ENCODE measurements around the gene TSGA10IP.

Gene TSGA10IP

GRCh38 chr11:65945430-65945911 lies at the start of gene TSGA10IP:
Gene TSGA10IP (plus strand): TSS chr11:65945480. CDS start chr11:65945676, 196 bp downstream.
- H3K27ac ChIP-seq (ENCODE audit: low read depth, low read length, poor library complexity, severe bottlenecking), result no peak within 1 kb of the TSS
- no peaks in the 10 kb centered on the region for H3K9me2 ChIP-seq (ENCODE audit: low read depth, low read length)
- H3K9ac ChIP-seq (ENCODE audit: low read length), result no peak within 1 kb of the TSS
- H2AFZ ChIP-seq (ENCODE audit: low read length), result no peak within 1 kb of the TSS
- no peak within 1 kb of the TSS for H3K4me3 ChIP-seq (ENCODE audit: low read depth, low read length, poor library complexity, severe bottlenecking)
- H3K79me2 ChIP-seq (ENCODE audit: insufficient read depth, low read length), result no peaks in the 10 kb centered on the region
- no peaks in the 10 kb centered on the region for H4K20me1 ChIP-seq (ENCODE audit: insufficient read depth, low read length)
- H3K27me3 ChIP-seq (ENCODE audit: insufficient read depth, low read length), result 0 out of 2 replicates have a peak, but pooled peaks cover 4% of the 10 kb centered on the region
- no peaks in the 10 kb centered on the region for H3K4me1 ChIP-seq (ENCODE audit: insufficient read depth, low read length, severe bottlenecking)
- no peaks in the 10 kb centered on the region for H3K9me3 ChIP-seq (ENCODE audit: low read length)
- H3F3A ChIP-seq (ENCODE audit: insufficient read depth, low read length), result no peaks in the 10 kb centered on the region
- H3K36me3 ChIP-seq (ENCODE audit: insufficient read depth, low read length), result no peaks in the 10 kb centered on the region
- no peak for TF ChIP-seq EZH2 (IDR thresholded peaks at IDR 0.05; ENCODE audit: borderline replicate concordance, low read length)
- H3K4me2 ChIP-seq (ENCODE audit: low read length), result no peak within 1 kb of the TSS

DNA sequence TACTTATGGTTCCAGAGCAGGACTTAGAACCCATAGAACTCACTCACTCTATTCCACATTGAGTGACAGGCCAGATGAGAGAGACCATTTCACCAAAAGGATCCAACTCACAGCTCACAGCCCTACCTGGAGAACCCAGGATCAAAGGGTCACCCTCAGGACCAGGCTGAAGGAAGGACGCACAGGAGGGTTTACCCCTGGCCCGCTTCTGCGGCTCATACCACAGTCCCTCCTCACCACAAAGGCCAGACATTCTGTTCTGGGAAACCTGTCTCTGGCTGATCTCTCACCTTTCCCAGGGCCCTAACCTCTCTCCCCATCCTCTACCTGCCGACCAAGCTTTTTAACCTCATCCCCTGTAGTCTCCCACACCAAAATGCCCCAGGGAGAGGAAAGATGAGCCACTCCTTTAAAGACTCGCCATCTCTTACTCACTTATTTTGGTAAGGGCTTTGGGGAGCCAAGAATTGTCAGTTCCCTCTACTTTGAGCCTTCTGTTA lies 49.7 kb upstream of the TSGA10IP start:
- Histone ChIP-seq H3F3A (ENCODE audit: insufficient read depth, low read length) (no peaks in the 10 kb centered on the region), H3K36me3 (ENCODE audit: insufficient read depth, low read length) (no peaks in the 10 kb centered on the region), H3K27me3 (ENCODE audit: insufficient read depth, low read length) (peaks cover 9% of the 10 kb centered on the region; the same call in 1 of the 2 replicates), H3K9ac (ENCODE audit: low read length) (no peak overlapping the region), H3K79me2 (ENCODE audit: insufficient read depth, low read length) (no peaks in the 10 kb centered on the region), H4K20me1 (ENCODE audit: insufficient read depth, low read length) (no peaks in the 10 kb centered on the region), H3K4me2 (ENCODE audit: low read length) (no peak overlapping the region), H3K4me3 (ENCODE audit: low read depth, low read length, poor library complexity, severe bottlenecking) (no peak overlapping the region), H3K4me1 (ENCODE audit: insufficient read depth, low read length, severe bottlenecking) (peaks cover 48% of the 10 kb centered on the region), H3K9me2 (ENCODE audit: low read depth, low read length) (no peaks in the 10 kb centered on the region), H3K27ac (ENCODE audit: low read depth, low read length, poor library complexity, severe bottlenecking) (no peak overlapping the region), H2AFZ (ENCODE audit: low read length) (no peak overlapping the region), H3K9me3 (ENCODE audit: low read length) (no peaks in the 10 kb centered on the region)
- no peak for TF ChIP-seq EZH2 (IDR thresholded peaks at IDR 0.05; ENCODE audit: borderline replicate concordance, low read length)
- TF ChIP-seq, protein P1, sequence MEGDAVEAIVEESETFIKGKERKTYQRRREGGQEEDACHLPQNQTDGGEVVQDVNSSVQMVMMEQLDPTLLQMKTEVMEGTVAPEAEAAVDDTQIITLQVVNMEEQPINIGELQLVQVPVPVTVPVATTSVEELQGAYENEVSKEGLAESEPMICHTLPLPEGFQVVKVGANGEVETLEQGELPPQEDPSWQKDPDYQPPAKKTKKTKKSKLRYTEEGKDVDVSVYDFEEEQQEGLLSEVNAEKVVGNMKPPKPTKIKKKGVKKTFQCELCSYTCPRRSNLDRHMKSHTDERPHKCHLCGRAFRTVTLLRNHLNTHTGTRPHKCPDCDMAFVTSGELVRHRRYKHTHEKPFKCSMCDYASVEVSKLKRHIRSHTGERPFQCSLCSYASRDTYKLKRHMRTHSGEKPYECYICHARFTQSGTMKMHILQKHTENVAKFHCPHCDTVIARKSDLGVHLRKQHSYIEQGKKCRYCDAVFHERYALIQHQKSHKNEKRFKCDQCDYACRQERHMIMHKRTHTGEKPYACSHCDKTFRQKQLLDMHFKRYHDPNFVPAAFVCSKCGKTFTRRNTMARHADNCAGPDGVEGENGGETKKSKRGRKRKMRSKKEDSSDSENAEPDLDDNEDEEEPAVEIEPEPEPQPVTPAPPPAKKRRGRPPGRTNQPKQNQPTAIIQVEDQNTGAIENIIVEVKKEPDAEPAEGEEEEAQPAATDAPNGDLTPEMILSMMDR (IDR thresholded peaks at IDR 0.05; ENCODE audit: low read length), result no peak

DNA sequence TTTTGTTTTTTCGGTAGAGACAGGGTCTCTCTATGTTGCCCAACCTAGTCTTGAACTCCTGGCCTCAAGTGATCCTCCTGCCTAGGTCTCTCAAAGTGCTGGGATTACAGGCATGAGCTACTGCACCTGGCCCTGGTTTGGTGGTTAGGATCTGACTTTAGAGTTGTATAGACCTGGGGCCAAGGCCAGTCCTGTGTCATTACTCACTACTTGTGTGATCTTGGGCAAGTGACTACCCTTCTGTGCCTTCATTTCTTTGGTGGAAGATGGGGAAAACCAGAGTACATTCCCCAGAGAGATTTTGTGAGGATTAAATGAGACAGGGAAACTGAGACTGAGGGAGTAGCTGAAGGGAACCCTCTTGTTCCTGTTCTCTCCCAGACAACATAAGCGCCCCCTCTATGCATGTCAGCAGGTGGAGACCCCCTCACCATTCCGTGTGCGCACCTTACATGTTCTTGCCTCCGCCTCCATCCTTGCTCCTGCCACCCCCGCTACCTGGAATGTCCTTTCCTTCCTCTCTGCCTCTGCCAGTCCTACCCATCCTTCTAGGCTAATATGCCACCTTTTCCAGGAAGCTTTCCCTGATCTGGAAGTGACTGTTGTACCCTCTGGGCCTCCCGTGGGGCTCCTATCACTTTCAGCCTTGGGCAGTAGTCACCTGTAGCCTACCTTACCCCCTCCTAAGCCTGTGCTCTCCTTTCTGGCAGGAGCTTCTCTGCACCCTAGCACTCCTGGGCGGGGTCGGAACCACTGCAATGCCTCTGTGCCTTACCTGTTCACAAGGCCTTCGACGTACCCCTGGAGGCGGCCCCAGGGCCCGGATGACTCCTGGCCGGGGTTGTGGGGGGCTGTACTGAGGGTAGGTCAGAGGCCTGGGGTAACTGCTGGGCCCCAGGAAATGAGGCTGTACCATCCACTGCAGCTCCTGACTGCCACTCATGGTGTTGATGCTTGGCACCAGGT lies 49.0 kb upstream of the TSGA10IP start:
- H3K4me2 ChIP-seq (ENCODE audit: low read length), result no peak overlapping the region
- H3K9ac ChIP-seq (ENCODE audit: low read length), result no peak overlapping the region
- H3K9me2 ChIP-seq (ENCODE audit: low read depth, low read length), result no peaks in the 10 kb centered on the region
- H3K9me3 ChIP-seq (ENCODE audit: low read length), result no peaks in the 10 kb centered on the region
- H3K27me3 ChIP-seq (ENCODE audit: insufficient read depth, low read length), result peaks cover 9% of the 10 kb centered on the region; the same call in 1 of the 2 replicates
- no peak overlapping the region for H3K4me3 ChIP-seq (ENCODE audit: low read depth, low read length, poor library complexity, severe bottlenecking)
- no peaks in the 10 kb centered on the region for H4K20me1 ChIP-seq (ENCODE audit: insufficient read depth, low read length)
- no peaks in the 10 kb centered on the region for H3K79me2 ChIP-seq (ENCODE audit: insufficient read depth, low read length)
- H3F3A ChIP-seq (ENCODE audit: insufficient read depth, low read length), result no peaks in the 10 kb centered on the region
- no peak overlapping the region for H3K27ac ChIP-seq (ENCODE audit: low read depth, low read length, poor library complexity, severe bottlenecking)
- no peaks in the 10 kb centered on the region for H3K36me3 ChIP-seq (ENCODE audit: insufficient read depth, low read length)
- H2AFZ ChIP-seq (ENCODE audit: low read length), result no peak overlapping the region
- peaks cover 50% of the 10 kb centered on the region for H3K4me1 ChIP-seq (ENCODE audit: insufficient read depth, low read length, severe bottlenecking)
- TF ChIP-seq EZH2 (IDR thresholded peaks at IDR 0.05; ENCODE audit: borderline replicate concordance, low read length), result no peak
- TF ChIP-seq, protein P1 (IDR thresholded peaks at IDR 0.05; ENCODE audit: low read length), result no peak
